Right cardiac atrium (tissue), 5 donors: ENCODE data around the gene SCMH1. TPM values are rescaled to one million over a fixed set of nuclear protein-coding genes. Genes with fewer than 3 reads are reported as not detected.
A peak's percentile ranks its signal among the peaks of the same experiment; 100 is the strongest.
"Not testable (repeated sequence)": the region's sequence is repeated elsewhere in the genome, so short reads cannot be mapped to it uniquely, and the experiment has no call there.

Experiments used
- ATAC-seq, 2 donors: fragments of 200-7000 bp; cut with Tn5 transposase; one replicate each; pipeline versions ENCODE4 v1.8.0 to v1.9.1; 2020; ENCODE audit warnings: moderate library complexity in 2 of 2, mild to moderate bottlenecking in 1 of 2
- DNase-seq, 3 donors: peaks; one replicate each; pipeline ENCODE4 v3.0.0-alpha.2; 2020
- H3K27ac ChIP-seq: one replicate; pipeline ENCODE4 v1.5.1; 2013; ENCODE audit warnings: mild to moderate bottlenecking, low read length, control low read depth, moderate library complexity
- H3K27me3 ChIP-seq: one replicate; pipeline ENCODE4 v1.6.1; 2013; ENCODE audit not compliant: control insufficient read depth, insufficient read depth
- H3K4me1 ChIP-seq: one replicate; pipeline ENCODE4 v1.6.1; 2013; ENCODE audit warnings: low read length; ENCODE audit not compliant: control insufficient read depth, insufficient read depth
- H3K4me3 ChIP-seq: one replicate; pipeline ENCODE4 v1.5.1; 2013; ENCODE audit warnings: low read length, control low read depth
- H3K9me3 ChIP-seq: one replicate; pipeline ENCODE4 v1.6.1; 2013; ENCODE audit warnings: low read length; ENCODE audit not compliant: control insufficient read depth
- WGBS: extraction: QIAGEN DNeasy Blood & Tissue Kit; methylation state at CpG from one replicate; pipeline ENCODE4 v1.1.7; 2013; 5-methylcytosine and 5-hydroxymethylcytosine counted together
- intact Hi-C, 4 donors: fragments of 100-400 bp; cut with DNase I; formaldehyde crosslinking; loops; one replicate each; pipeline versions ENCODE4 v1.11.0 to v1.14.0; 2022 to 2023
- polyA plus RNA-seq: library from polyadenylated mRNA; stranded (reverse); fragments of 200-250 nt; gene quantifications from one replicate; pipeline ENCODE4 v1.2.3, GENCODE V29; 2013
- total RNA-seq, 4 donors: library from RNA; stranded (reverse); fragmentation: NEBNext Ultra II Directional; extraction: Animal tissue kit (Norgen Biotek cat#: 25700); gene quantifications; one replicate each; pipeline ENCODE4 v1.2.1, GENCODE V29; 2021
- donor health status: healthy with polysubstance abuse.
- donor health status: DM: no; HTN: yes; CAD: no.
- donor health status: DM: no; HTN: no; CAD: no.
- donor health status: DM: no; HTN: yes; CAD: no; lungs with severe emphysema.
- donor health status: DM: yes; HTN: yes; CAD: no.

The SCMH1 gene
- total and polyA plus RNA-seq, 5 donors, result 42.6 to 66.5 (median 54.5) TPM

- H3K27ac ChIP-seq, H3K4me1 ChIP-seq, H3K4me3 ChIP-seq, ATAC-seq, H3K27me3 ChIP-seq, H3K9me3 ChIP-seq, DNase-seq: not testable (repeated sequence)
- intact Hi-C loops, result loop anchor here in 1 of 4 donors (10.0 kb wide), 1 partner anchor 474 kb away; no protein-coding TSS in a partner anchor
- WGBS, result 98% methylated on average over 1 of the region's 1 CpG
Measured at GRCh38 chr1:41251120-41251519, 9.0 kb upstream of the SCMH1 start.

GRCh38 chr1:41249319-41249718, 7.2 kb upstream of the SCMH1 start:
- ATAC-seq, result no peak
- Histone ChIP-seq H3K27me3 (no peaks in the 10 kb centered on the region), H3K9me3 (no peaks in the 10 kb centered on the region), H3K4me3 (no peak overlapping the region), H3K27ac (no peak overlapping the region), H3K4me1 (no peaks in the 10 kb centered on the region)
- intact Hi-C loops, result no loop called here
- WGBS, result 89% methylated on average over 5 of the region's 5 CpGs
- DNase-seq, result no peak

- no peak overlapping the region for H3K4me3 ChIP-seq
- 91% methylated on average over 1 of the region's 1 CpG for WGBS
- H3K27me3 ChIP-seq, result no peaks in the 10 kb centered on the region
- H3K27ac ChIP-seq, result no peak overlapping the region
- H3K9me3 ChIP-seq, result no peaks in the 10 kb centered on the region
- DNase-seq (no peak), ATAC-seq (no peak)
- H3K4me1 ChIP-seq, result peaks cover 3% of the 10 kb centered on the region
- intact Hi-C loops, result no loop called here
Measured at GRCh38 chr1:41246568-41246967, 4.5 kb upstream of the SCMH1 start.

GRCh38 chr1:41245659-41246058, 3.6 kb upstream of the SCMH1 start:
- ATAC-seq (no peak), DNase-seq (no peak)
- Histone ChIP-seq H3K4me1 (peaks cover 3% of the 10 kb centered on the region), H3K4me3 (no peak overlapping the region), H3K9me3 (no peaks in the 10 kb centered on the region), H3K27me3 (no peaks in the 10 kb centered on the region), H3K27ac (no peak overlapping the region)
- intact Hi-C loops, result no loop called here
- 75% methylated on average over 2 of the region's 2 CpGs for WGBS

- Histone ChIP-seq H3K27me3 (no peaks in the 10 kb centered on the region), H3K4me1 (peaks cover 3% of the 10 kb centered on the region), H3K27ac (peak overlapping the region; percentile 3), H3K9me3 (no peaks in the 10 kb centered on the region), H3K4me3 (no peak overlapping the region)
- intact Hi-C loops, result no loop called here
- DNase-seq (no peak), ATAC-seq (no peak)
- WGBS, result 79% methylated on average over 3 of the region's 3 CpGs
Measured at GRCh38 chr1:41243079-41243385, 926 bp upstream of the SCMH1 start.

- intact Hi-C loops, result no loop called here
- H3K27me3 ChIP-seq, result no peaks in the 10 kb centered on the region
- H3K4me1 ChIP-seq, result peaks cover 3% of the 10 kb centered on the region
- 16% methylated on average over 49 of the region's 51 CpGs for WGBS
- peak; percentile 39 to 82 (median 73) for DNase-seq
- no peaks in the 10 kb centered on the region for H3K9me3 ChIP-seq
- H3K4me3 ChIP-seq, result peak overlapping the region; percentile 62
- peak overlapping the region; percentile 83 for H3K27ac ChIP-seq
- peak; percentile 27 to 28 for ATAC-seq
Measured at GRCh38 chr1:41242342-41243078, 404 bp upstream of the SCMH1 start.

- DNase-seq, result peak; percentile 68 to 83 (median 77)
- Histone ChIP-seq H3K27ac (peak overlapping the region; percentile 46), H3K9me3 (no peaks in the 10 kb centered on the region), H3K27me3 (no peaks in the 10 kb centered on the region), H3K4me1 (peaks cover 3% of the 10 kb centered on the region), H3K4me3 (peak overlapping the region; percentile 62)
- under 1% methylated on average over 45 of the region's 45 CpGs for WGBS
- intact Hi-C loops, result no loop called here
- ATAC-seq, result peak; percentile 75 to 78
Measured at GRCh38 chr1:41241354-41241748, 755 bp downstream of the SCMH1 start.

- WGBS, result 6% methylated on average over 12 of the region's 12 CpGs
- Histone ChIP-seq H3K4me1 (peaks cover 3% of the 10 kb centered on the region), H3K9me3 (no peaks in the 10 kb centered on the region), H3K27ac (peak overlapping the region; percentile 46), H3K27me3 (no peaks in the 10 kb centered on the region), H3K4me3 (peak overlapping the region; percentile 62)
- intact Hi-C loops, result no loop called here
- DNase-seq (no peak), ATAC-seq (no peak)
Measured at GRCh38 chr1:41240781-41241353, 1.2 kb downstream of the SCMH1 start.

- Histone ChIP-seq H3K4me3 (no peak overlapping the region), H3K9me3 (no peaks in the 10 kb centered on the region), H3K4me1 (peaks cover 3% of the 10 kb centered on the region), H3K27ac (no peak overlapping the region), H3K27me3 (no peaks in the 10 kb centered on the region)
- ATAC-seq (no peak), DNase-seq (no peak)
- intact Hi-C loops, result no loop called here
Measured at GRCh38 chr1:41239988-41240610, 2.0 kb downstream of the SCMH1 start.

GRCh38 chr1:41238311-41238988, 3.7 kb downstream of the SCMH1 start:
- DNase-seq (no peak), ATAC-seq (peak in 1 of 2 donors; percentile 10)
- 60% methylated on average over 5 of the region's 5 CpGs for WGBS
- H3K4me1 ChIP-seq, result peaks cover 3% of the 10 kb centered on the region
- no peak overlapping the region for H3K4me3 ChIP-seq
- no peak overlapping the region for H3K27ac ChIP-seq
- intact Hi-C loops, result no loop called here
- no peaks in the 10 kb centered on the region for H3K27me3 ChIP-seq
- H3K9me3 ChIP-seq, result no peaks in the 10 kb centered on the region

- DNase-seq, result no peak
Measured at GRCh38 chr1:41236781-41237180, 5.3 kb downstream of the SCMH1 start.

More at GRCh38 chr1:41236781-41237180, 5.3 kb downstream of the SCMH1 start:
- WGBS, result 63% methylated on average over 2 of the region's 2 CpGs
- Histone ChIP-seq H3K9me3 (no peaks in the 10 kb centered on the region), H3K4me3 (no peak overlapping the region), H3K4me1 (peaks cover 1% of the 10 kb centered on the region), H3K27ac (no peak overlapping the region), H3K27me3 (no peaks in the 10 kb centered on the region)
- intact Hi-C loops, result no loop called here
- ATAC-seq, result no peak
